ENCODE data around the gene DDX28. TPM values are rescaled to one million over a fixed set of nuclear protein-coding genes. Genes with fewer than 3 reads are reported as not detected.
"Not testable (repeated sequence)": the region's sequence is repeated elsewhere in the genome, so short reads cannot be mapped to it uniquely, and the experiment has no call there.

DDX28 gene
- total and polyA plus RNA-seq, 4 donors = 3.6 to 5.3 (median 4.6) TPM

DNA sequence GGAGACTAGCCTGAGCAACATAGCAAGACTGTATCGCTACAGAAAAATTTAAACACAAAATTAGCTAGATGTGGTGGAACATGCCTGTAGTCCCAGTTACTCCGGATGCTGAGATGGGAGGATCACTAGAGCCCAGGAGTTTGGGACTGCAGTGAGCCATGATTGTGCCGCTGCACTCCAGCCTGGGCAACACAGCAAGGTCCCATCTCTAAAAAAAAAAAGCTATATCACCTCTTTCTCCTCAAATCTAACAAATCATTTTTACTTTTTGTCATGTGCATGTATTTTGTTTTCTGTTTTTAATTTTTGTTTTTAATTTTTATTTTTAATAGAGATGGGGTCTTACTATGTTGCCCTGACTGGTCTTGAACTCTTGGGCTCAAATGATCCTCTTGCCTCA lies 6.0 kb upstream of the DDX28 start:
- peaks cover 0 to 4% of the 10 kb centered on the region in 2 donors for H3K36me3 ChIP-seq (ENCODE audit: control insufficient read depth in 1 of 2, insufficient read depth in 2 of 2, low read length in 1 of 2)
- ATAC-seq (ENCODE audit: low FRiP score) (no peak), DNase-seq (no peak)
- WGBS, 2 donors = 93 to 100% methylated on average over 3 of the region's 3 CpGs
- H3K9me3 ChIP-seq (ENCODE audit: control insufficient read depth, low read length) = no peaks in the 10 kb centered on the region
- intact Hi-C loops (cut with DNase I) = no loop called here
- H3K27me3 ChIP-seq (ENCODE audit: control insufficient read depth in 1 of 2, insufficient read depth in 2 of 2, low read length in 1 of 2) = no peaks in the 10 kb centered on the region
- no peak overlapping the region for H3K4me3 ChIP-seq (ENCODE audit: low read length in 2 of 2)
- H3K27ac ChIP-seq (ENCODE audit: low read depth in 1 of 2, low read length in 2 of 2) = no peak overlapping the region
- no peaks in the 10 kb centered on the region for H3K4me1 ChIP-seq (ENCODE audit: control insufficient read depth in 1 of 2, insufficient read depth in 2 of 2, low read length in 2 of 2)

DNA sequence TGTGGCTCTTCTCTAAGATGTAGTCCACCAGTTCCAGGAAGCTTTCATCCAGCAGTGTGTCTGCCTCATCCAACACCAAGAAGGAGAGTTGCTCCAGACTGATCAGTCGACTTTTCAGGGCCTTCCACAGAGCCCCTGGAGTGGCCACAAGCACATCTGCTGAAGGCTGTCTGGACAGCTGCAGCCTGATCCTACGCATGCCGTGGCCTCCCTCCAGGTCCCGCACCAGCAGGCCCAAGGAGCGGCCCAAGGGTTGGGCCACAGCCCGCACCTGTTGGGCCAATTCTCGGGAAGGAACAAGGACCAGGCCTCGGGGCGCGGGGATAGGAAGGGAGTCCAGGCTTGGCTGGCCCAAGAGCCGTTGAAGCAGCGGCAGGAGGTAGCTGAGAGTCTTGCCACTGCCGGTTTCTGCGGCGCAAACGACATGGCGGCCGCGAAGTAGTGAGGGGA lies 729 bp downstream of the DDX28 start:
- no peaks in the 10 kb centered on the region for H3K27me3 ChIP-seq (ENCODE audit: control insufficient read depth in 1 of 2, insufficient read depth in 2 of 2, low read length in 1 of 2)
- no peaks in the 10 kb centered on the region for H3K4me1 ChIP-seq (ENCODE audit: control insufficient read depth in 1 of 2, insufficient read depth in 2 of 2, low read length in 2 of 2)
- DNase-seq (peak in 1 of 2 donors; percentile 75), ATAC-seq (ENCODE audit: low FRiP score) (peak; percentile 3)
- H3K4me3 ChIP-seq (ENCODE audit: low read length in 2 of 2) = peak overlapping the region; percentile 46
- 9 to 13% methylated on average over 19 of the region's 19 CpGs for WGBS, 2 donors
- intact Hi-C loops (cut with DNase I) = no loop called here
- no peaks in the 10 kb centered on the region for H3K9me3 ChIP-seq (ENCODE audit: control insufficient read depth, low read length)
- H3K27ac ChIP-seq (ENCODE audit: low read depth in 1 of 2, low read length in 2 of 2) = no peak overlapping the region
- no peaks in the 10 kb centered on the region for H3K36me3 ChIP-seq (ENCODE audit: control insufficient read depth in 1 of 2, insufficient read depth in 2 of 2, low read length in 1 of 2)

DNA sequence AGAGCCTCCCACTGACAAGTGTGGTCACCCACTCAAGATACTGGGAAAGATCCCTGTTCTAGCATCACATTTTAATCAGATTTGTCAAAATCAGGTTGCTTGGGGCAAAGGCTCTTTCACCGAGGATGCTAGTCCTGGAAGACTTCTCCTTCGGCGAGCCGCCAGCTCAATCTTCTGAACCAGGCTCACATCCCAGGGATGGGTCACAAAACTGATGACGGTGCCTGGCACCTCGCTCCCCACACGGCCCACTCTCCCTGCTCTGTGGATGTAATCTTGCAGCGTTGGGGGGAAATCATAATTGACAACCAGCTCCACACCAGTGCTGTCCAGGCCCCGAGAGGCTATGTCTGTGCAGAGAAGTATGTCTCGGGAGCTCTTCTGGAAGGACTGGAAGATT lies 1.5 kb downstream of the DDX28 start:
- H3K36me3 ChIP-seq (ENCODE audit: control insufficient read depth in 1 of 2, insufficient read depth in 2 of 2, low read length in 1 of 2) = no peaks in the 10 kb centered on the region
- DNase-seq = no peak
- no peaks in the 10 kb centered on the region for H3K4me1 ChIP-seq (ENCODE audit: control insufficient read depth in 1 of 2, insufficient read depth in 2 of 2, low read length in 2 of 2)
- no peak overlapping the region for H3K27ac ChIP-seq (ENCODE audit: low read depth in 1 of 2, low read length in 2 of 2)
- intact Hi-C loops (cut with DNase I) = no loop called here
- no peaks in the 10 kb centered on the region for H3K9me3 ChIP-seq (ENCODE audit: control insufficient read depth, low read length)
- WGBS, 2 donors = 95 to 96% methylated on average over 10 of the region's 10 CpGs
- no peak for ATAC-seq (ENCODE audit: low FRiP score)
- no peak overlapping the region for H3K4me3 ChIP-seq (ENCODE audit: low read length in 2 of 2)
- no peaks in the 10 kb centered on the region for H3K27me3 ChIP-seq (ENCODE audit: control insufficient read depth in 1 of 2, insufficient read depth in 2 of 2, low read length in 1 of 2)

DNA sequence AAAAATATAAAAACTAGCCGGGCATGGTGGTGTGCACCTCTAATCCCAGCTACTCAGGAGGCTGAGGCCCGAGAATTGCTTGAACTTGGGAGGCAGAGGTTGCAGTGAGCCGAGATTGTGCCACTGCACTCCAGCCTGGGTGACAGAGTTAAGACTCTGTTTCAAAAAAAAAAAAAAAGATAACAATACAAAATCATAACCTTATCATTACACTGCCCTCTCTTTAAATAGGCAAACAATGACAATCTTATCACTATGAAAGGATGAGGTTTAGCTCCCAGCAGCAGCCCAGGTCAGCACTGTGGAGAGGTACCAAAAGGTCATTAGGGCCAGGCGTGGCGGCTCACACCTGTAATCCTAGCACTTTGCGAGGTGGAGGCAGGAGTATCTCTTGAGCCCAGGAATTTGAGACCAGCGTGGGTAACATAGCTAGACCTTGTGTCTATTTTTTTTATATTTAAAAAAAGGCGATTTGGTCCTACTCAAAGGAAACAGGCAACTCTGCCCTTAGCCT lies 3.8 kb downstream of the DDX28 start:
- Histone ChIP-seq H3K27ac (ENCODE audit: low read depth in 1 of 2, low read length in 2 of 2) (no peak overlapping the region), H3K4me3 (ENCODE audit: low read length in 2 of 2) (no peak overlapping the region), H3K27me3 (ENCODE audit: control insufficient read depth in 1 of 2, insufficient read depth in 2 of 2, low read length in 1 of 2) (no peaks in the 10 kb centered on the region), H3K36me3 (ENCODE audit: control insufficient read depth in 1 of 2, insufficient read depth in 2 of 2, low read length in 1 of 2) (no peaks in the 10 kb centered on the region), H3K9me3 (ENCODE audit: control insufficient read depth, low read length) (no peaks in the 10 kb centered on the region), H3K4me1 (ENCODE audit: control insufficient read depth in 1 of 2, insufficient read depth in 2 of 2, low read length in 2 of 2) (no peaks in the 10 kb centered on the region)
- intact Hi-C loops (cut with DNase I) = no loop called here
- 67 to 71% methylated on average over 8 of the region's 8 CpGs for WGBS, 2 donors
- ATAC-seq (ENCODE audit: low FRiP score) (no peak), DNase-seq (no peak)

DNA sequence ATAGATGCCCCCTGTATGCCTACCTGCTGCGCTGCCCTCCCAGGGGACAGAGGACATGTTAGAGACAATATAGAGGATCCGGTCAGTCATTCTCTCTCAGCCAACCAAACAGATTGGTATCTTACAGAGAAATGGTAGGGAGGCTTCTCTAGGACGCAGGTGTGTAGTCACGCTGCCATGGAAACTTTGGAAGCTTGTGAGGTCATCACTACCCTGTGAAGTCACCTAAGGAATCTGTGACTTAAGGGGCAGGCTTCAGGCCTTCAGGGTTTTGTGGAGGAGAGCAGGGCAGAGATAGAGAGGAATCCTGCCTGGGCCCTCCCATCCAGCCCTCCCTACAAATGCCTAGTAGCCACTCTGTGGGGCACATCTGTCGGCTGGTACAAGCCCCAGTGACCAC lies 7.4 kb downstream of the DDX28 start, which contains the start of gene DPEP2NB:
Gene DPEP2NB, minus strand, starts transcription at position 231 of the 400 bp plus-strand sequence. Its CDS starts 141 bp downstream, at position 90.
- Histone ChIP-seq H3K9me3 (ENCODE audit: control insufficient read depth, low read length) (no peaks in the 10 kb centered on the region), H3K4me3 (ENCODE audit: low read length in 2 of 2) (no peak within 1 kb of the TSS), H3K27ac (ENCODE audit: low read depth in 1 of 2, low read length in 2 of 2) (no peak within 1 kb of the TSS), H3K4me1 (ENCODE audit: control insufficient read depth in 1 of 2, insufficient read depth in 2 of 2, low read length in 2 of 2) (no peaks in the 10 kb centered on the region), H3K36me3 (ENCODE audit: control insufficient read depth in 1 of 2, insufficient read depth in 2 of 2, low read length in 1 of 2) (no peaks in the 10 kb centered on the region), H3K27me3 (ENCODE audit: control insufficient read depth in 1 of 2, insufficient read depth in 2 of 2, low read length in 1 of 2) (no peaks in the 10 kb centered on the region)
- DNase-seq (no peak), ATAC-seq (ENCODE audit: low FRiP score) (no peak)
- intact Hi-C loops (cut with DNase I) = no loop called here
- WGBS, 2 donors = 82 to 85% methylated on average over 5 of the region's 5 CpGs

DNA sequence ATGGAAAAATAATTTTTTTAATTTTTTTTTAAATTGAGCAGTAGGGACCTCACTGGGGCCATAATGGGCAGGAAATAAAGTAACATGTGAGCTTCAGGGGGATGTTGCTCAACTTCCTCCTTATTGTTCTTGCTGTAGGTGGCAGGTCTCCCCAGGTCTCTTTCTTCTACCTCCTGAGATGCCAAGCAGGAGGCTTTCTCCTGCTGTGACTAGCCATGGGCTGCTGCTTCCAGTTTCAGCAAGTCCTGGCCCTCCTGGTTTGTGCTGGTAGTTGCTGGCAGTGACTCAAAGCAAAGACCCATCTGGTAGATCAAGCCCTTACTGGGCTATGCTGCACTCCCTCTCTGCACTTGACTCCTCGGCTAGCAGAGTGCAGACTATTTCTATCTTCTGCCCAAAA lies 9.6 kb downstream of the DDX28 start:
- no peaks in the 10 kb centered on the region for H3K9me3 ChIP-seq (ENCODE audit: control insufficient read depth, low read length)
- ATAC-seq (ENCODE audit: low FRiP score) = no peak
- H3K4me1 ChIP-seq (ENCODE audit: control insufficient read depth in 1 of 2, insufficient read depth in 2 of 2, low read length in 2 of 2) = no peaks in the 10 kb centered on the region
- no peak overlapping the region for H3K4me3 ChIP-seq (ENCODE audit: low read length in 2 of 2)
- WGBS, 2 donors = 69 to 74% methylated on average over 1 of the region's 1 CpG
- H3K27ac ChIP-seq (ENCODE audit: low read depth in 1 of 2, low read length in 2 of 2) = no peak overlapping the region
- no peaks in the 10 kb centered on the region for H3K27me3 ChIP-seq (ENCODE audit: control insufficient read depth in 1 of 2, insufficient read depth in 2 of 2, low read length in 1 of 2)
- H3K36me3 ChIP-seq (ENCODE audit: control insufficient read depth in 1 of 2, insufficient read depth in 2 of 2, low read length in 1 of 2) = no peaks in the 10 kb centered on the region
- intact Hi-C loops (cut with DNase I) = no loop called here
- no peak for DNase-seq

DNA sequence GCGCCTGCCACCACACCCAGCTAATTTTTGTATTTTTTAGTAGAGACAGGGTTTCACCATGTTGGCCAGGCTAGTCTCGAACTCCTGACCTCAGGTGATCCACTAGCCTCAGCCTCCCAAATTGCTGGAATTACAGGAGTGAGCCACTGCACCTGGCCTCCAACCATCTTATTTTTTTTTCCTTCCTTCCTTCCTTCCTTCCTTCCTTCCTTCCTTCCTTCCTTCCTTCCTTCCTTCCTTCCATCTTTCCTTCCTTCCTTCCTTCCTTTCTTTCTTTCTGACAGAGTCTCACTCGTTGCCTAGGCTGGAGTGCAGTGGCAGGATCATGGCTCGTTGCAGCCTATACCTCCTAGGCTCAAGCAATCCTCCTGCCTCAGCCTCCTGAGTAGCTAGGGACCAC lies 13.2 kb downstream of the DDX28 start:
- H3K4me1 ChIP-seq (ENCODE audit: control insufficient read depth in 1 of 2, insufficient read depth in 2 of 2, low read length in 2 of 2); H3K27me3 ChIP-seq (ENCODE audit: control insufficient read depth in 1 of 2, insufficient read depth in 2 of 2, low read length in 1 of 2); H3K36me3 ChIP-seq (ENCODE audit: control insufficient read depth in 1 of 2, insufficient read depth in 2 of 2, low read length in 1 of 2); H3K27ac ChIP-seq (ENCODE audit: low read depth in 1 of 2, low read length in 2 of 2); intact Hi-C loops (cut with DNase I); H3K9me3 ChIP-seq (ENCODE audit: control insufficient read depth, low read length); H3K4me3 ChIP-seq (ENCODE audit: low read length in 2 of 2); ATAC-seq (ENCODE audit: low FRiP score); DNase-seq: not testable (repeated sequence)
- 73 to 83% methylated on average over 4 of the region's 4 CpGs for WGBS, 2 donors

DNA sequence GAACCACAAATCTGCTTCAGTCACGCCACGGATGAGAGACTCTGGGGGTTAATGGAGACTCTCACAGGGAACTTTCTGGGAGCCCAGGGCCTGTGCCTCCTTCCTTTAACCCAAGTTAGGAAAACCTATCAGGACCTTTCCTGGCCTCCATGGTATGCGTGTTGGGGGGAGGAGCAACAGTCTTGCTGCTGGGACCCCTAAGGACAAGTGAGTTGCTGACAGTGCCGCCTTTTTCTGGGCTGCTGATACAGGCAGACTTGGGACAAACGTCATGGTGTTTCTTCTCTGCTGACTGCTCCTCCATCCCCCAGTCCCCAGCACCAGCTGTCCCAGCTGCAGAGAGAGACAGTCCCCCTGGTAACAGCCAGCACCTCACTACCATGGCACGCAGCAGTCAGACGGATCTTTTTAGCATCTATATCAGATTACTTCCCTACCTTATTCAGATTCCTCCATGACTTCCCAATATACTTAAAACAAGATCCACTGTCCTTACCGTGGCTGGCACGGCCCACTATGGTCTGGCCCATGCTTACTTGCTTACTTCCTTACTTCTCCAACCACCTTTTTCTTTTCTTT lies 13.8 kb downstream of the DDX28 start:
- H3K27me3 ChIP-seq (ENCODE audit: control insufficient read depth in 1 of 2, insufficient read depth in 2 of 2, low read length in 1 of 2) = no peaks in the 10 kb centered on the region
- DNase-seq (no peak), ATAC-seq (ENCODE audit: low FRiP score) (no peak)
- intact Hi-C loops (cut with DNase I) = no loop called here
- no peak overlapping the region for H3K4me3 ChIP-seq (ENCODE audit: low read length in 2 of 2)
- H3K36me3 ChIP-seq (ENCODE audit: control insufficient read depth in 1 of 2, insufficient read depth in 2 of 2, low read length in 1 of 2) = no peaks in the 10 kb centered on the region
- H3K9me3 ChIP-seq (ENCODE audit: control insufficient read depth, low read length) = no peaks in the 10 kb centered on the region
- H3K27ac ChIP-seq (ENCODE audit: low read depth in 1 of 2, low read length in 2 of 2) = no peak overlapping the region
- H3K4me1 ChIP-seq (ENCODE audit: control insufficient read depth in 1 of 2, insufficient read depth in 2 of 2, low read length in 2 of 2) = no peaks in the 10 kb centered on the region
- 43 to 54% methylated on average over 9 of the region's 9 CpGs for WGBS, 2 donors

DNA sequence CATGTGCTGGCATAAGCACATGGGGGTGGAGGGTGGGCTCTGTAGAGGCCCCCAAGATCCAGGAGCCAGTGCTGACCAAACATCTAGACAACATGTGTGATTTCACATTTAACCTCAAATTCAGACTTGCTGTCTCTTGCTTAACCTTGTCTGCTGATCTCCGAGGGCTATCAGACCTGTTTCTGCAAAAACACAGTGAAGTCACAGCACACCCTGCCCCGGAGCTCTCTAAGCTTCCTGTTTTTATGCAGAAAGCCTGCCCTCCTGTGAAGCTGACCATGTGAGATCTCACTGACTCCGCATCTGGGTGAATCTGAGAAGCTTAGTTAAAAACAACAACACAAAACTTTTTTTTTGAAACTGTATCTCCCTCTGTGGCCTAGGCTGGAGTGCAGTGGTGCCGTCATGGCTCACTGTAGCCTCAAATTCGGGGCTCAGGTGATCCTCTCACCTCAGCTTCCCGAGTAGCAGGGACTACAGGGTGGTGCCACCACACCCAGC lies 17.2 kb downstream of the DDX28 start:
- peak; percentile 44 for ATAC-seq (ENCODE audit: low FRiP score)
- 49 to 50% methylated on average over 6 of the region's 6 CpGs for WGBS, 2 donors
- no peaks in the 10 kb centered on the region for H3K4me1 ChIP-seq (ENCODE audit: control insufficient read depth in 1 of 2, insufficient read depth in 2 of 2, low read length in 2 of 2)
- peak in 1 of 2 donors; percentile 79 for DNase-seq
- no peak overlapping the region for H3K27ac ChIP-seq (ENCODE audit: low read depth in 1 of 2, low read length in 2 of 2)
- no peaks in the 10 kb centered on the region for H3K9me3 ChIP-seq (ENCODE audit: control insufficient read depth, low read length)
- H3K27me3 ChIP-seq (ENCODE audit: control insufficient read depth in 1 of 2, insufficient read depth in 2 of 2, low read length in 1 of 2) = no peaks in the 10 kb centered on the region
- H3K4me3 ChIP-seq (ENCODE audit: low read length in 2 of 2) = no peak overlapping the region
- H3K36me3 ChIP-seq (ENCODE audit: control insufficient read depth in 1 of 2, insufficient read depth in 2 of 2, low read length in 1 of 2) = no peaks in the 10 kb centered on the region
- intact Hi-C loops (cut with DNase I) = no loop called here

Data from aorta (tissue), 5 donors.